GM12864 (cell line): ENCODE data around the gene BAZ2A.

ENCODE experiments used
- DNase-seq: peaks from one replicate; pipeline ENCODE4 v3.0.0-alpha.2; 2011; ENCODE audit warnings: low read depth
- H3K4me3 ChIP-seq: 2 replicates; pipeline ENCODE4 v1.5.1; 2011; ENCODE audit warnings: mild to moderate bottlenecking, low read depth, low read length, control low read depth
- TF ChIP-seq, protein P1 (sequence below): IDR thresholded peaks from 2 replicates; pipeline ENCODE4 v1.5.1; 2011; ENCODE audit warnings: low read depth, mild to moderate bottlenecking, moderate library complexity, low read length, control low read depth, inconsistent platforms; ENCODE audit errors: missing control alignments

BAZ2A gene

DNA sequence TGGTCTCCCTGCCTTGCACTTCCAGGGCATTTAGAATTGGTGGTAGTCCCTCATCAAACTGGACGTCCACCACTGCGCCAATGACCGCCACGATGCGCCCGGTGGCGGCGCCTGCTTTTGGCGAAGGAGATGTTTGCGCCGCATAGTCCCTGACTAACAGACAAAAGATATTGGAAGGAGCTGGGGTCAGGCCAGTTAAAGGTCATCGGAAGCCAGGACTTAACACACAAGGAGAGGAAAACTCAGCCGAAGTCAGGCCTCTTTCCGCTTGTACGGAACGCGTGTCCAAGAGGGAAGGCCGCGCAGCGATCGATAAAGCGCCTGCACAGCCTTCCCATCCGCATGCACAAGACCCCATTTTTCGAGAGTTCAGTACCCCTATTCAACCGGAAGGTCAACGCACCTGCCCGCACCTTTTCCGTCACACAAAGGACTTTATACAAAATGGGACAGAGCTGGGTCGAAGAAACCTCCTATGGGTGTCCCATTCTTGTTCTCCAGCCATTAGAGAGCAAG, 15.1 kb upstream of the BAZ2A start:
- peak overlapping the region; percentile 76 for H3K4me3 ChIP-seq
- TF ChIP-seq, protein P1, sequence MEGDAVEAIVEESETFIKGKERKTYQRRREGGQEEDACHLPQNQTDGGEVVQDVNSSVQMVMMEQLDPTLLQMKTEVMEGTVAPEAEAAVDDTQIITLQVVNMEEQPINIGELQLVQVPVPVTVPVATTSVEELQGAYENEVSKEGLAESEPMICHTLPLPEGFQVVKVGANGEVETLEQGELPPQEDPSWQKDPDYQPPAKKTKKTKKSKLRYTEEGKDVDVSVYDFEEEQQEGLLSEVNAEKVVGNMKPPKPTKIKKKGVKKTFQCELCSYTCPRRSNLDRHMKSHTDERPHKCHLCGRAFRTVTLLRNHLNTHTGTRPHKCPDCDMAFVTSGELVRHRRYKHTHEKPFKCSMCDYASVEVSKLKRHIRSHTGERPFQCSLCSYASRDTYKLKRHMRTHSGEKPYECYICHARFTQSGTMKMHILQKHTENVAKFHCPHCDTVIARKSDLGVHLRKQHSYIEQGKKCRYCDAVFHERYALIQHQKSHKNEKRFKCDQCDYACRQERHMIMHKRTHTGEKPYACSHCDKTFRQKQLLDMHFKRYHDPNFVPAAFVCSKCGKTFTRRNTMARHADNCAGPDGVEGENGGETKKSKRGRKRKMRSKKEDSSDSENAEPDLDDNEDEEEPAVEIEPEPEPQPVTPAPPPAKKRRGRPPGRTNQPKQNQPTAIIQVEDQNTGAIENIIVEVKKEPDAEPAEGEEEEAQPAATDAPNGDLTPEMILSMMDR: peak; percentile 2
- DNase-seq: no peak

DNA sequence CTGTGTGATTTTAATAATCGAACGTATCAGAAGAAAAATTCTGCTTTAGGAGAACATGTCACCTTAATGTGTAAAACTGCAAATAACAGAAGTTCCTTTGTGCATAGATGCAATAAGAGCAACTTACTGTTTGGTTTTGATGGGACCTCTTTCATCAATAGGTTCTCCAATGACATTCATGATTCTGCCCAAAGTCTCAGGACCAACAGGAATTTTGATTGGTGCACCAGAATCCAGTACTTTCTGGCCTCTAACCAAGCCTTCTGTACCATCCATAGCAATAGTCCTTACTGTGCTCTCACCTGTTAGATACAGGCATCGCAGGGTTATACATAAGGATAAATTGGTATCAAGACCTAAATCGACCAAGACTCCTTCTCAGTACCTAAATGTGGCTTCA, 14.5 kb upstream of the BAZ2A start:
- H3K4me3 ChIP-seq: peak overlapping the region; percentile 76
- TF ChIP-seq, protein P1: no peak
- DNase-seq: no peak

DNA sequence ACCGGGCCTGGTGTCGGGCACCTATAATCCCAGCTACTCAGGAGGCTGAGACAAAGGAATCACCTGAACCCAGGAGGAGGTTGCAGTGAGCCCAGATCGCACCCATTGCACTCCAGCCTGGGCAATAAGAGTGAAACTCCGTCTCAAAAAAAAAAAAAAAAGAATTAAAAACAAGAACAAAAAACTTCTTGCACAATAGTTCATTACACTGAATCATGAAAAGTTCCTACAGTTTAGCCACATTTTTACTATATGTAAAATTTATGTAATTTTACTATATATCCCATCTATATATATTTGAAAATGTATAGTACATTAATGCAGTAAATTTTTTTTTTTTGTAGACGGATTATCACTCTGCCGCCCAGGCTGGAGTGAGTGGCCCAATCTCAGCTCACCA, 11.1 kb upstream of the BAZ2A start:
- TF ChIP-seq, protein P1: no peak
- no peak overlapping the region for H3K4me3 ChIP-seq
- no peak for DNase-seq

DNA sequence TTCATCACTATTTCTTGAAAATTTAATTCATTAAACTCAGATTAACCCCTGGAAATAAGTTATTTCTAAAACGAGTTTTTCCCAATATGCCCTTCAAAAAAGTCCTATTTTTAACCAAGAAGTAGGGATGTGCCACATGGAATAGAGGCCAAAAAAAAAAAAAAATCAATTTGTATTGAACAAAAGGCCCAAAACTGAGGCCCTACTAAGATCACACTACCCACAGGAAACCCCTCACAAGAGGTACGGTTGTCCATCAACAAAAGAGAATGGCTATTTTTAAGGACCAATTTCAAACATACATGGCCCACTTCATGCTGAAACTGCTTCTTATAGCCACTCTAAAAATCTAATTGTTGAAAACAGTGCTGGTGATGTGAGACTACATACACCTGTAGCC, 7.5 kb upstream of the BAZ2A start:
- H3K4me3 ChIP-seq: no peak overlapping the region
- no peak for DNase-seq
- TF ChIP-seq, protein P1: no peak

DNA sequence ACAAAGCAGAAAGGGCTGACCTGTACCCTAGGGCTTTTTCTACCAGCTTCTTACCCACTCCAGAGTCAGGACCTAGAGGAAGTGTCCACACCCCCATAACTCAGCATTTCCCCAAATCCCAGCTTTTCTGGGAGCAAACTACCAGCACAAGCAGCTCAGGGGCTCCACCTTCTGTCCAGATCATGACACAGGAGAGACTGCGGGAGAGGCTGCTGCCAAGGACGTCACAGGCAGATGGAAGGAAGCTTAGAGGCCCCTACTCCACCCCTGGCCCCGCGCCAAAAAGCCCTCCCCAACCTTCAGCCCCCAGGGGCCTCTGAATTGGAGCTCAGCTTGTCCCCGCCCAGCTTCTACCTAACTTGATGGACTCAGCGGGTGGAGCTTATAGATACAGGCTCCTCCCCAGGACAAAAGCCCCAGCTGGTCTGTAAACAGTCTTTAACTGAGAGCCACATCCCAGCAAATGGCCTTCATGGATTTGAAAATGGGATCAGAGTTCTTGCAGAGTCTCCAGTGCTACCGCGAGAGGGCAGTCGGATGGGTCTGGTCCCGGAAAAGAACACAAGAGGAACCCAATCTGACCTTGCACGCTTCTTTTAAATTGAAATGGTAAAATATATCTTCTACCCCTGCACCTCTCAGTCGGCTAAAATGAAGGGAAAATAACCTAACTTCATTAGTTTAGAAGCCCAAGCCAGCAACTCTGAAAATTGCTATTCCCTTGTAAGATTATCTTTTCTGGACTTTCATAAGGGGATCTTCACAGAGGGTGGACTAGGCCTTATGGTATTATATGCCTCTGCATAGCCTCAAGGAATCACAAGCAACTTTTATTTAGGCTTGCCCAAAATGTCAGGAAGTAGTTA, 6.8 kb upstream of the BAZ2A start:
- H3K4me3 ChIP-seq: peak overlapping the region; percentile 89
- DNase-seq: peak; percentile 91
- TF ChIP-seq, protein P1: peak; percentile 79

DNA sequence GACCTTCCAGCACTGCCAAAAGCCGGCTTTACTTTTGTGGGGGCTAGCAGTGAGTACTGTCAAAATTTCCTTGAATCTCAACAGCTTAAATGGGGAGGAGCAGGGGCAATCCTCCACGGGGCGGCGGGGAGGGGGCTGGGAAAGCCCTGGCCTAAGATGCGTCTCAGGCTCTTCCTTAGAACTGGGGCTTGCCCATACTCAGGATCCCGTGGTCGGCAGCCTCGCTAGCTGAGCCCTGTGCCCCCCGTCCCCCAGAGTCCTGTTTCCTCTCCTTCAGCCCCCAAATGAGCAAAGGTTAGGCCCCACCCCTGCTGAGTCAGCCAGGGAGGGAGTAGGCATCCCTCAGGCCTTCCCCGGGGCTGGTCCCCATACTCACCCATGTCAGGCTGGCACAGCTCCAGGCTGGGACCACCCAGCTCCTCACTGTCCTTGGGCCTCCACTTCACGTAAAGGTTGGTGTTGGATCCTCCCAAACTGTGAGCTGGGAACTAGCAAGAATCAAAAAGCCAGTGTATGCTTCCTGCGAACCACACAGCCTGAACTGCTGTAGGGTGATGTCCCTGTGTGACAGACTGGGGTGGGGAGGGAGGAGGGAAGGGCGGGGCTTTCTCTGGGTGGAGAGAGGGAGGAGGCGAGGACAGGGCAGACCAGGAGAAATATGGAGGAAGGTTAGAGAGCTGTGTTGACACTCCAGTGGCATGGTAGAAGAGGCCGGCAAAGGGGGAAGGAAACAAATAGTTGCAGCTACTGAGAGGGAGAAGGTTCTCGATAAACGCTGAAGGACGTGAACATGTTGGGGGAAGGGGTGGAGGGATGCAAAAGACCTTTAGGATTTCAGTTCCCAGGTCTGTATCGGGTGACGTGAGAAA, 5.9 kb upstream of the BAZ2A start:
- peak overlapping the region; percentile 89 for H3K4me3 ChIP-seq
- TF ChIP-seq, protein P1: no peak
- peak; percentile 63 for DNase-seq
